ENCODE measurements around the gene LRRC4B. TPM values are rescaled to one million over a fixed set of nuclear protein-coding genes. Genes with fewer than 3 reads are reported as not detected.

LRRC4B gene
- polyA plus RNA-seq, 4 donors, result 1.1 to 5.4 (median 3.2) TPM; not detected in 1

DNA sequence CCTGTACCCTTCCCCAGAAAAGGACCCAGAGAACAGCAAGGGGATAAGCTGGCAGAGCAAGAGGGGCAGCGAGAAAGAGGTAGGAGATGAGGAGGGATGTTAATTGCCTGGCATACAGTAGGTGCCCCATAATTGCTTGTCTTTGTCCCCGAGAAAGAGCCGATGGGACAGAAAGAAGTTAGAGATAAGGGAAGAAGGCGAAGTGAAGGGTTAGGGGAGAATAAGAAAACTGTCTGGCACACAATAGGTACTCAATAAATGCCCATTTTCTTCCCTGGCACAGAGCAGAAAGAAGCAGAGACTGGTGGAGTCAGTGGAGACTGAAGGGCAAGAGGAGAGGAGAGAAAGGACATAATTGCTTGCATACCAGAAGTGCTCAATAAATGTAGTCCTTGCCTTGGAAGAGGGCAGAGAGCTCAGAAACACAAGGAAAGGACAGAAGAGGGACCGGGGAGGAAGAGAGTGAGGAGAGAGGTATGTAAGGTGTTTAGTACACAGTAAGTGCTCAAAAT lies 73.2 kb downstream of the LRRC4B start:
- H3K4me3 ChIP-seq (ENCODE audit: low read depth in 1 of 3, low read length in 3 of 3), result no peak overlapping the region
- peaks cover 0 to 4% (median 0%) of the 10 kb centered on the region in 3 donors for H3K4me1 ChIP-seq (ENCODE audit: control insufficient read depth in 3 of 3, insufficient read depth in 2 of 3, low read depth in 1 of 3, low read length in 2 of 3)
- H3K27ac ChIP-seq (ENCODE audit: low read depth in 1 of 3, low read length in 2 of 3), result no peak overlapping the region
- H3K36me3 ChIP-seq (ENCODE audit: control insufficient read depth in 3 of 3, insufficient read depth in 2 of 3, low read depth in 1 of 3, low read length in 3 of 3), result no peaks in the 10 kb centered on the region
- DNase-seq (no peak), FAIRE-seq (no peak)
- peaks cover 0 to 18% (median 2%) of the 10 kb centered on the region in 3 donors for H3K27me3 ChIP-seq (ENCODE audit: control insufficient read depth in 3 of 3, insufficient read depth in 3 of 3, low read length in 3 of 3)
- 78 to 90% (median 88%) methylated on average over 5 of the region's 5 CpGs for WGBS, 3 donors
- peaks cover 0 to 4% of the 10 kb centered on the region in 2 donors for H3K9me3 ChIP-seq (ENCODE audit: control insufficient read depth in 2 of 2, insufficient read depth in 1 of 2, low read depth in 1 of 2, low read length in 1 of 2)

DNA sequence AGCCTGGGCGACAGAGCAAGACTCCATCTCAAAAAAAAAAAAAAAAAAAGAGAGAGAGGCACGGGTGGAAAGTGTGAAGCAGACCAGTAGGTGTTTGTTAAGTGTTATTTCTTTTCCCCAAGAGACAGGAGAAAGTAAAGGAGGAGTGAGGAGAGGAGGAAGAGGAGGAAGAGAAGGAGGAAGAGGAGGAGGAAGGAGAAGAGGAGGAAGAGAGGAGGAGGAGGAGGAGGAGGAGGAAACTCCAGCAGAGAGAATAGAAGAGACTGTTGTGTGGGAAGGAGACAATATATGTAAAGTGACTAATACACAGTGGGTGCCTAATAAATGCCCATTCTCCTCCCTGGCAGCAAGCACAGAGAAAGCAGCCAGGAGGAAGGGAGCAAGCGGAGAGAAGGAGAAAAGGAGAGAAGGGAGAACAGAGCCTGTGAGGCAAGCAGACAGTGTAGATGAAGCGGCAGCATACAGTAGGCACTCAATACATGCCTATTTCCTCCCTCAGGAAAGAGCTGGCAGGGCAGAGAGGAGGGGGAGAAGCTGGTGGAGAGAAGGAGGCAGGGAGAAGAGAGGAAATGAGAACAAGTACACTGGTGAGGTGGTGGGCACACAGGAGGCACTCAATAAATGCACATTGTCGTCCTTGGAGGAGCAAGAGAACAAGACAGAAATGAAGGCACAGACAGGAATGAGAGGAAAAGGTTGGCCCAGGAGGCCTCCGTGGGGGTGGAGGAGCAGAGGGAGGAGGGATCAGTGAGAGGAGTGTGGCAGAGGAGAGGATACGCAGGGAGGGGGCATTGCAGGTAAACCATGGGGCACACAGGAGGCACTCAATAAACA lies 73.8 kb downstream of the LRRC4B start:
- peaks cover 0 to 4% of the 10 kb centered on the region in 2 donors for H3K9me3 ChIP-seq (ENCODE audit: control insufficient read depth in 2 of 2, insufficient read depth in 1 of 2, low read depth in 1 of 2, low read length in 1 of 2)
- DNase-seq (no peak), FAIRE-seq (no peak)
- no peaks in the 10 kb centered on the region for H3K36me3 ChIP-seq (ENCODE audit: control insufficient read depth in 3 of 3, insufficient read depth in 2 of 3, low read depth in 1 of 3, low read length in 3 of 3)
- H3K4me3 ChIP-seq (ENCODE audit: low read depth in 1 of 3, low read length in 3 of 3), result no peak overlapping the region
- peaks cover 0 to 4% (median 0%) of the 10 kb centered on the region in 3 donors for H3K4me1 ChIP-seq (ENCODE audit: control insufficient read depth in 3 of 3, insufficient read depth in 2 of 3, low read depth in 1 of 3, low read length in 2 of 3)
- peaks cover 0 to 15% (median 2%) of the 10 kb centered on the region in 3 donors for H3K27me3 ChIP-seq (ENCODE audit: control insufficient read depth in 3 of 3, insufficient read depth in 3 of 3, low read length in 3 of 3)
- WGBS, 3 donors, result 62 to 66% (median 66%) methylated on average over 6 to 7 of the region's 7 CpGs
- no peak overlapping the region for H3K27ac ChIP-seq (ENCODE audit: low read depth in 1 of 3, low read length in 2 of 3)

DNA sequence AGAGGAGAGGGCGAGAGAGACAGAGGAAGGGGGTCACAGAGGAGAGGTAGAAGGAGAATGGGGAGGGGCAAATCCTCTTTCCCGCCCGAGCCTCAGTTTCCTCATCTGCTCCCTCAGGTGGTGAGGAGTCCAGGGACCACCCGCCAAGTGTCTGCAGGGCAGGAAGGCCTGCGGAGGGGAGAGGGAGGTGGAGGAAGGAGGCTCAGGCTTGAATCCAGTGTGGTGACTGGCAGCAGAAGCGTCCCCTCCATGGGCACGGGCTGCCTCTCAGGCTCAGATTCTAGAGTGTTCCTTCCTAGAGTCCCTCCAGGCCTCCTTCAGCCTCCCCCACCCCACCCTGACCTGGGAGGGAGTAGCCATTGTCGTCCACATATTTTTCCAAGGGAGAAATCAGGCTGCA lies 75.1 kb downstream of the LRRC4B start:
- Histone ChIP-seq H3K27ac (ENCODE audit: low read depth in 1 of 3, low read length in 2 of 3) (no peak overlapping the region), H3K36me3 (ENCODE audit: control insufficient read depth in 3 of 3, insufficient read depth in 2 of 3, low read depth in 1 of 3, low read length in 3 of 3) (no peaks in the 10 kb centered on the region), H3K4me1 (ENCODE audit: control insufficient read depth in 3 of 3, insufficient read depth in 2 of 3, low read depth in 1 of 3, low read length in 2 of 3) (peaks cover 0 to 4% (median 0%) of the 10 kb centered on the region in 3 donors), H3K27me3 (ENCODE audit: control insufficient read depth in 3 of 3, insufficient read depth in 3 of 3, low read length in 3 of 3) (peaks cover 0 to 14% (median 2%) of the 10 kb centered on the region in 3 donors), H3K4me3 (ENCODE audit: low read depth in 1 of 3, low read length in 3 of 3) (no peak overlapping the region), H3K9me3 (ENCODE audit: control insufficient read depth in 2 of 2, insufficient read depth in 1 of 2, low read depth in 1 of 2, low read length in 1 of 2) (peaks cover 0 to 4% of the 10 kb centered on the region in 2 donors)
- no peak for FAIRE-seq
- DNase-seq, result no peak
- WGBS, 3 donors, result 74 to 87% (median 85%) methylated on average over 6 to 8 of the region's 8 CpGs

DNA sequence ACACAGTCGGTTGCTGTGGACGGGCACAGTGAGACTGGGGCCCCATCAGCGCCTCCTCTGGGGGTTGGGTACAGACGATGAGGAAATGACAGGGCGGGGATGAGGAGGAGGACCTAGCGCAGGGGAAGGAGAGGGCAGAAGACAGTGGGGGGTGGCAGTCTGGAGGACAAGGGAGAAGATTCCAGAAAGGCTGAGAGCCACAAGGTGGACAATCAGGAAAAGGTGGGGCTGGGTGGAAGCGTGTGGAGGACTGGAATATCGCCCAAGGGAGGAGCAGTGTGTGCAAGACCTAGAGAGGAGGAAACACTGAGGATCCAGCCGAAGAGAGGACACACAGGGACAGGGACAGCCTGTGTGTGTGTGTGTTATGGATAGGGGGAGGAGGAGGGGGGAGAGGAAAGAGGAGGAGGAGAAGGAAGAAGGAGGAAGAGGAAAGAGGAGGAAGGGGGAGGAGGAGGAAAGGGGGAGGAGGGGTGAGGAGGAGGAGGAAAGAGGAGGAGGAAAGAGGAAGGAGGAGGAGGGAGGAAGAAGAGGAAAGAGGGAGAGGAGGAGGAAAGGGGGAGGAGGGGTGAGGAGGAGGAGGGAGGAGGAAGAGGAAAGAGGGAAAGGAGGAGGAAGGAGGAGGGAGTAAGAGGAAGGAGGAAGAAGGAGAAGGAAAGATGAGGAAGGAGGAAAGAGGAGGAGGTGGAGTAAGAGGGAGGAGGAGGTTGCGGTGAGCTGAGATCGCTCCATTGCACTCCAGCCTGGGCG lies 75.8 kb downstream of the LRRC4B start:
- peak in 1 of 2 donors; percentile 69 for DNase-seq
- peaks cover 0 to 13% (median 2%) of the 10 kb centered on the region in 3 donors for H3K27me3 ChIP-seq (ENCODE audit: control insufficient read depth in 3 of 3, insufficient read depth in 3 of 3, low read length in 3 of 3)
- FAIRE-seq, result no peak
- H3K36me3 ChIP-seq (ENCODE audit: control insufficient read depth in 3 of 3, insufficient read depth in 2 of 3, low read depth in 1 of 3, low read length in 3 of 3), result no peaks in the 10 kb centered on the region
- peaks cover 0 to 4% (median 0%) of the 10 kb centered on the region in 3 donors for H3K4me1 ChIP-seq (ENCODE audit: control insufficient read depth in 3 of 3, insufficient read depth in 2 of 3, low read depth in 1 of 3, low read length in 2 of 3)
- H3K27ac ChIP-seq (ENCODE audit: low read depth in 1 of 3, low read length in 2 of 3), result no peak overlapping the region
- peaks cover 0 to 4% of the 10 kb centered on the region in 2 donors for H3K9me3 ChIP-seq (ENCODE audit: control insufficient read depth in 2 of 2, insufficient read depth in 1 of 2, low read depth in 1 of 2, low read length in 1 of 2)
- no peak overlapping the region for H3K4me3 ChIP-seq (ENCODE audit: low read depth in 1 of 3, low read length in 3 of 3)
- WGBS, 3 donors, result 2 to 12% (median 10%) methylated on average over 9 to 10 of the region's 12 CpGs

DNA sequence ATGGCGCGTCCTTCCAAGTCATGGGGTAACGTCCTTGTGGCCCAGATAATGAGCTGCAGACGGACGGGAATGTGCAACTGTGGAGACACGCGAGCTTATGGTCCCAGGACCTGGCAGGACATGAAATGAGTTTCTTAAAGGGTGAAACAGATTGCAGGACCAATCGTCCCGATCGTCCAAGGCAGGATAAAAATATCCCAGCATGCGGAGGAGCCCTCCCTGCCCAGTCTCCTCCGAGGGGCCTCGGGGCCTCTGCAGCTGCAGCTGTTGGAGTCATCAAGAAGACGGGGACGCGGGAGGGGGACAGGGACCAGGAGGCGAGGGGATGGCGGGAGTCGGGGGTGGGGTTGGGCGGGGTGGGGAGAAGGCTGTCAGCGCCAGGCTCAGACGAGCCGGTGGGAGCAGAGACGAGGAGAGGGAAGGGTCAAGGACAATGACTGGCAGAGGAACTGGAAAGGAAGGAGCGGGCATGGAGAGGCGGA lies 77.2 kb downstream of the LRRC4B start:
- DNase-seq (no peak), FAIRE-seq (no peak)
- Histone ChIP-seq H3K4me1 (ENCODE audit: control insufficient read depth in 3 of 3, insufficient read depth in 2 of 3, low read depth in 1 of 3, low read length in 2 of 3) (peaks cover 0 to 4% (median 0%) of the 10 kb centered on the region in 3 donors), H3K27ac (ENCODE audit: low read depth in 1 of 3, low read length in 2 of 3) (no peak overlapping the region), H3K27me3 (ENCODE audit: control insufficient read depth in 3 of 3, insufficient read depth in 3 of 3, low read length in 3 of 3) (peaks cover 0 to 7% (median 2%) of the 10 kb centered on the region in 3 donors), H3K9me3 (ENCODE audit: control insufficient read depth in 2 of 2, insufficient read depth in 1 of 2, low read depth in 1 of 2, low read length in 1 of 2) (peaks cover 0 to 15% of the 10 kb centered on the region in 2 donors), H3K36me3 (ENCODE audit: control insufficient read depth in 3 of 3, insufficient read depth in 2 of 3, low read depth in 1 of 3, low read length in 3 of 3) (no peaks in the 10 kb centered on the region), H3K4me3 (ENCODE audit: low read depth in 1 of 3, low read length in 3 of 3) (no peak overlapping the region)
- 36 to 49% (median 46%) methylated on average over 26 of the region's 26 CpGs for WGBS, 3 donors

DNA sequence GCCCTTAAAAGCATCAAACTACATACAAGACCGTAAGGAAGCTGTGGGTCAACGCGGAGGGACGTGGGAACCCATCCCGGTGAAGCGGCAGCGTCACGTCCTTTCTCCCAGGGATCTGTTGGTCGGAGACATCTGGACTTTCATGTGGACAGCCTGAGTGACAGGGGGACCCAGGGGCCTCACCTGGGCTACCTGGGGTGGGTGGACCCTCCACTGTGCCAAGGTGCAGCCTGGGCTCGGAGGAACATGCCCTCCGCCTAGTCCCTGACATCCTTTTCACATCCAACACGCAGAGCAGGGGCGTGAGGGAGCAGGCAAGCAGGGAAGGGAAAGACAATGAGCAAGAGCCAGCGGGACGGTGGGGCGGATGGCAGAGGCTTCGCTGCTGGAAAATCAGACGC lies 77.8 kb downstream of the LRRC4B start:
- WGBS, 3 donors, result 94 to 95% (median 95%) methylated on average over 18 of the region's 18 CpGs
- no peak overlapping the region for H3K4me3 ChIP-seq (ENCODE audit: low read depth in 1 of 3, low read length in 3 of 3)
- no peak overlapping the region for H3K27ac ChIP-seq (ENCODE audit: low read depth in 1 of 3, low read length in 2 of 3)
- FAIRE-seq (no peak), DNase-seq (no peak)
- H3K4me1 ChIP-seq (ENCODE audit: control insufficient read depth in 3 of 3, insufficient read depth in 2 of 3, low read depth in 1 of 3, low read length in 2 of 3), result peaks cover 0 to 4% (median 0%) of the 10 kb centered on the region in 3 donors
- peaks cover 0 to 7% (median 2%) of the 10 kb centered on the region in 3 donors for H3K27me3 ChIP-seq (ENCODE audit: control insufficient read depth in 3 of 3, insufficient read depth in 3 of 3, low read length in 3 of 3)
- H3K9me3 ChIP-seq (ENCODE audit: control insufficient read depth in 2 of 2, insufficient read depth in 1 of 2, low read depth in 1 of 2, low read length in 1 of 2), result peaks cover 0 to 15% of the 10 kb centered on the region in 2 donors
- H3K36me3 ChIP-seq (ENCODE audit: control insufficient read depth in 3 of 3, insufficient read depth in 2 of 3, low read depth in 1 of 3, low read length in 3 of 3), result peaks cover 0 to 3% (median 0%) of the 10 kb centered on the region in 3 donors

DNA sequence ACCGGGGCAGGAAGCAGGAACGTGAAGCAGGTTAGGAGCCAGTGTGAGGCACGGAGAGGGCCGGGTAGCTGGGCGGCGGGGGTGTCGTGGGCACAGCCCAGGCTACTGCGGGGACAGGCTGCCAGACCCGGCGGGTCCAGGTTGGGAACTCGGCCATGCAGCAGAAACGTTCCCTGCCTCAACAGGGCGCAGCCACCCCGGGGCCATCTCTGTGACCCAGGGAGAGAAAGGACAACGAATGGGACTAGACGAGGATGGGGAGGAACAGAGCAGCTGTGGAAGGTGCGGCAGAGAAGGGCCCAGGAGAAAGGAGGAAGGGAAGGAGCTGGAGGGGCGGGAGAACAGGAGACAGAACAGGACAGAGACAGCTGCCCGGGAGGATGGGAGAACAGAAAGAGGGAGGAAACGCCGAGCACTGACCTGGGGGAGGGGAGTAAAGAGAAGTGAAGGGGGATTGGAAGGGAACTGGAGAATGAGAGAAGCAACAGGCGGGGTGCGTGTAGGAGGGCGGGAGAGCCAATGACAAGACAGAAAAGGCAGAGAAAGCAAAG lies 78.7 kb downstream of the LRRC4B start:
- H3K4me3 ChIP-seq (ENCODE audit: low read depth in 1 of 3, low read length in 3 of 3), result no peak overlapping the region
- no peak for FAIRE-seq
- peaks cover 0 to 5% (median 2%) of the 10 kb centered on the region in 3 donors for H3K27me3 ChIP-seq (ENCODE audit: control insufficient read depth in 3 of 3, insufficient read depth in 3 of 3, low read length in 3 of 3)
- peaks cover 0 to 8% (median 0%) of the 10 kb centered on the region in 3 donors for H3K36me3 ChIP-seq (ENCODE audit: control insufficient read depth in 3 of 3, insufficient read depth in 2 of 3, low read depth in 1 of 3, low read length in 3 of 3)
- DNase-seq, result no peak
- peaks cover 0 to 15% of the 10 kb centered on the region in 2 donors for H3K9me3 ChIP-seq (ENCODE audit: control insufficient read depth in 2 of 2, insufficient read depth in 1 of 2, low read depth in 1 of 2, low read length in 1 of 2)
- 48 to 74% (median 68%) methylated on average over 24 of the region's 24 CpGs for WGBS, 3 donors
- H3K4me1 ChIP-seq (ENCODE audit: control insufficient read depth in 3 of 3, insufficient read depth in 2 of 3, low read depth in 1 of 3, low read length in 2 of 3), result peaks cover 0 to 4% (median 0%) of the 10 kb centered on the region in 3 donors
- no peak overlapping the region for H3K27ac ChIP-seq (ENCODE audit: low read depth in 1 of 3, low read length in 2 of 3)

Measured in small intestine (tissue), 7 donors.